Left lung (tissue), 10 donors: ENCODE data around the gene NDRG3. TPM values are rescaled to one million over a fixed set of nuclear protein-coding genes. Genes with fewer than 3 reads are reported as not detected.

Experiments
- ATAC-seq: fragments of 200-7000 bp; cut with Tn5 transposase; one replicate; pipeline ENCODE4 v1.9.1; 2020; ENCODE audit warnings: moderate library complexity
- DNase-seq, 4 donors: peaks; one replicate each; pipeline ENCODE4 v3.0.0-alpha.2; 2013 to 2020
- H3K27ac ChIP-seq, 2 donors: fragments of 200-600 bp; sonication (generic) in 1 of 2; one replicate each; pipeline versions ENCODE4 v1.5.0 to v1.8.0; 2020 to 2021
- H3K27me3 ChIP-seq, 2 donors: fragments of 200-600 bp; sonication (generic) in 1 of 2; one replicate each; pipeline versions ENCODE4 v1.5.0 to v1.8.0; 2020 to 2021
- H3K36me3 ChIP-seq, 2 donors: fragments of 200-600 bp; sonication (generic) in 1 of 2; one replicate each; pipeline versions ENCODE4 v1.5.0 to v1.8.0; 2020 to 2021
- H3K4me1 ChIP-seq, 2 donors: fragments of 200-600 bp; one replicate each; pipeline ENCODE4 v1.8.0; 2021
- H3K4me3 ChIP-seq, 2 donors: fragments of 200-600 bp; sonication (generic) in 1 of 2; one replicate each; pipeline versions ENCODE4 v1.5.0 to v1.8.0; 2020 to 2021; ENCODE audit warnings: mild to moderate bottlenecking in 1 of 2
- H3K9me3 ChIP-seq, 2 donors: fragments of 200-600 bp; sonication (generic) in 1 of 2; one replicate each; pipeline versions ENCODE4 v1.5.0 to v1.8.0; 2020 to 2021
- CTCF ChIP-seq, 2 donors: fragments of 200-600 bp; sonication (generic) in 1 of 2; IDR thresholded peaks; one replicate each; pipeline versions ENCODE4 v1.5.0 to v1.8.0; 2021; ENCODE audit warnings: antibody characterized with exemption in 2 of 2
- intact Hi-C, 2 donors: fragments of 100-400 bp; cut with DNase I; formaldehyde crosslinking; loops; one replicate each; pipeline versions ENCODE4 v1.11.2 to v1.14.2; 2022
- polyA plus RNA-seq, 6 donors: library from polyadenylated mRNA; unstranded; fragments of 120-200 nt; gene quantifications; one replicate each; pipeline ENCODE4 v1.2.1, GENCODE V29; 2013; ENCODE audit not compliant: insufficient read length in 6 of 6
- total RNA-seq, 2 donors: library from RNA; stranded (reverse); fragmentation: NEBNext Ultra II Directional; extraction: Animal tissue kit (Norgen Biotek cat#: 25700); gene quantifications; one replicate each; pipeline ENCODE4 v1.2.1, GENCODE V29; 2021
- donor health status: DM: no; HTN: yes; CAD: no.
- donor health status: DM: no; HTN: no; CAD: no.

NDRG3 gene
- total and polyA plus RNA-seq, 8 donors = 28.6 to 41.2 (median 33.9) TPM

GRCh38 chr20:36655004-36655403 lies 90.9 kb downstream of the NDRG3 start:
- no peak for TF ChIP-seq CTCF (IDR thresholded peaks at IDR 0.05)
- Histone ChIP-seq H3K27ac (no peak overlapping the region), H3K4me3 (no peak overlapping the region), H3K36me3 (peaks cover 0 to 60% of the 10 kb centered on the region in 2 donors), H3K4me1 (no peaks in the 10 kb centered on the region), H3K27me3 (no peaks in the 10 kb centered on the region), H3K9me3 (no peaks in the 10 kb centered on the region)
- no peak for DNase-seq
- no peak for ATAC-seq
- intact Hi-C loops = no loop called here

- no peaks in the 10 kb centered on the region for H3K9me3 ChIP-seq
- peaks cover 0 to 55% of the 10 kb centered on the region in 2 donors for H3K36me3 ChIP-seq
- no peak for TF ChIP-seq CTCF (IDR thresholded peaks at IDR 0.05)
- intact Hi-C loops = no loop called here
- H3K4me1 ChIP-seq = no peaks in the 10 kb centered on the region
- no peak overlapping the region for H3K27ac ChIP-seq
- no peaks in the 10 kb centered on the region for H3K27me3 ChIP-seq
- DNase-seq (no peak), ATAC-seq (no peak)
- no peak overlapping the region for H3K4me3 ChIP-seq
Measured at GRCh38 chr20:36654506-36654905, 91.4 kb downstream of the NDRG3 start.

- no peak for DNase-seq
- Histone ChIP-seq H3K36me3 (peaks cover 0 to 53% of the 10 kb centered on the region in 2 donors), H3K9me3 (no peaks in the 10 kb centered on the region), H3K4me1 (no peaks in the 10 kb centered on the region), H3K27me3 (no peaks in the 10 kb centered on the region), H3K27ac (no peak overlapping the region), H3K4me3 (no peak overlapping the region)
- no peak for ATAC-seq
- TF ChIP-seq CTCF (IDR thresholded peaks at IDR 0.05) = no peak
- intact Hi-C loops = no loop called here
Measured at GRCh38 chr20:36653456-36653855, 92.4 kb downstream of the NDRG3 start.

GRCh38 chr20:36647196-36648121 lies 98.4 kb downstream of the NDRG3 start:
- intact Hi-C loops = no loop called here
- no peaks in the 10 kb centered on the region for H3K9me3 ChIP-seq
- H3K4me1 ChIP-seq = peaks cover 0 to 6% of the 10 kb centered on the region in 2 donors
- H3K27me3 ChIP-seq = no peaks in the 10 kb centered on the region
- TF ChIP-seq CTCF (IDR thresholded peaks at IDR 0.05) = no peak
- no peak overlapping the region for H3K27ac ChIP-seq
- DNase-seq = peak in 1 of 4 donors; percentile 59
- no peak overlapping the region for H3K4me3 ChIP-seq
- peaks cover 0 to 13% of the 10 kb centered on the region in 2 donors for H3K36me3 ChIP-seq
- ATAC-seq = no peak

- ATAC-seq (no peak), DNase-seq (no peak)
- H3K4me1 ChIP-seq = peaks cover 0 to 6% of the 10 kb centered on the region in 2 donors
- H3K27ac ChIP-seq = no peak overlapping the region
- H3K36me3 ChIP-seq = peaks cover 0 to 8% of the 10 kb centered on the region in 2 donors
- no peak for TF ChIP-seq CTCF (IDR thresholded peaks at IDR 0.05)
- no peak overlapping the region for H3K4me3 ChIP-seq
- no peaks in the 10 kb centered on the region for H3K9me3 ChIP-seq
- H3K27me3 ChIP-seq = no peaks in the 10 kb centered on the region
- intact Hi-C loops = no loop called here
Measured at GRCh38 chr20:36646678-36647077, 99.2 kb downstream of the NDRG3 start.
